ENCODE results near the gene TPGS1. TPM values are rescaled to one million over a fixed set of nuclear protein-coding genes. Genes with fewer than 3 reads are reported as not detected.

TPGS1 gene
- total RNA-seq, 2 experiments from 2014 or later: 20.1 to 20.7 TPM

DNA sequence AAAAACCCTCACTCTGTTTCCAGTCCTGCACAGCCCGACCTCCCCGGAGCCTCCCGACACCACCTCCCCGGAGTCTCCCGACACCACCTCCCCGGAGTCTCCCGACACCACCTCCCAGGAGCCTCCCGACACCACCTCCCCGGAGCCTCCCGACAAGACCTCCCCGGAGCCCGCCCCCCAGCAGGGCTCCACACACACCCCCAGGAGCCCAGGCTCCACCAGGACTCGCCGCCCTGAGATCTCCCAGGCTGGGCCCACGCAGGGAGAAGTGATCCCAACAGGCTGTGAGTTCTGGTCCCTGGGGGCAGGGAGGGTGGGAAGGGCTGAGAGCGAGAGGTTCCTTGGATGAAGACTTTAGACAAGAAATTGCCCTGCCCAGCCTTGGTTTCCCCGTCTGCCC lies 5.7 kb upstream of the TPGS1 start:
- no peak overlapping the region for H3K27ac Mint-ChIP-seq
- POLR2A ChIA-PET: no interaction called here
- ATAC-seq (no peak), DNase-seq (no peak)
- no peaks in the 10 kb centered on the region for H3K9me3 Mint-ChIP-seq (ENCODE audit: insufficient read depth)
- H3K4me3 Mint-ChIP-seq: no peak overlapping the region
- H3K36me3 Mint-ChIP-seq (ENCODE audit: low read depth): no peaks in the 10 kb centered on the region
- H3K27me3 Mint-ChIP-seq (ENCODE audit: low read depth): peaks cover 13% of the 10 kb centered on the region
- CTCF ChIA-PET: no interaction called here
- peaks cover 18% of the 10 kb centered on the region for H3K4me1 Mint-ChIP-seq (ENCODE audit: low read depth)

DNA sequence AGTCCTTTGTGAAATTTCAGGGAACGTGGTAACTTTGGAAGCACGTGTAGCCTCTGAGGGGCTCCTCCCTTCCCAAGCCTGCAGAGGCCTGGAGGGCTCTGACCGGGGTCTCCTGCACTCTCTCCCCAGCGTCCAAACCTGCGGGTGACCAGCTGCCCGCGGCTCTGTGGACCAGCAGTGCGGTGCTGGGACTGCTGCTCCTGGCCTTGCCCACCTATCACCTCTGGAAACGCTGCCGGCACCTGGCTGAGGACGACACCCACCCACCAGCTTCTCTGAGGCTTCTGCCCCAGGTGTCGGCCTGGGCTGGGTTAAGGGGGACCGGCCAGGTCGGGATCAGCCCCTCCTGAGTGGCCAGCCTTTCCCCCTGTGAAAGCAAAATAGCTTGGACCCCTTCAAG lies 2.7 kb upstream of the TPGS1 start:
- Mint-ChIP-seq H3K36me3 (ENCODE audit: low read depth) (peaks cover 8% of the 10 kb centered on the region), H3K27ac (no peak overlapping the region), H3K4me1 (ENCODE audit: low read depth) (peaks cover 35% of the 10 kb centered on the region), H3K4me3 (no peak overlapping the region), H3K27me3 (ENCODE audit: low read depth) (no peaks in the 10 kb centered on the region), H3K9me3 (ENCODE audit: insufficient read depth) (no peaks in the 10 kb centered on the region)
- POLR2A ChIA-PET: no interaction called here
- DNase-seq (no peak), ATAC-seq (no peak)
- CTCF ChIA-PET: interaction anchor here (2.0 kb wide), 1 partner anchor 9 kb away, joined by 12 read pairs; no protein-coding TSS in a partner anchor

DNA sequence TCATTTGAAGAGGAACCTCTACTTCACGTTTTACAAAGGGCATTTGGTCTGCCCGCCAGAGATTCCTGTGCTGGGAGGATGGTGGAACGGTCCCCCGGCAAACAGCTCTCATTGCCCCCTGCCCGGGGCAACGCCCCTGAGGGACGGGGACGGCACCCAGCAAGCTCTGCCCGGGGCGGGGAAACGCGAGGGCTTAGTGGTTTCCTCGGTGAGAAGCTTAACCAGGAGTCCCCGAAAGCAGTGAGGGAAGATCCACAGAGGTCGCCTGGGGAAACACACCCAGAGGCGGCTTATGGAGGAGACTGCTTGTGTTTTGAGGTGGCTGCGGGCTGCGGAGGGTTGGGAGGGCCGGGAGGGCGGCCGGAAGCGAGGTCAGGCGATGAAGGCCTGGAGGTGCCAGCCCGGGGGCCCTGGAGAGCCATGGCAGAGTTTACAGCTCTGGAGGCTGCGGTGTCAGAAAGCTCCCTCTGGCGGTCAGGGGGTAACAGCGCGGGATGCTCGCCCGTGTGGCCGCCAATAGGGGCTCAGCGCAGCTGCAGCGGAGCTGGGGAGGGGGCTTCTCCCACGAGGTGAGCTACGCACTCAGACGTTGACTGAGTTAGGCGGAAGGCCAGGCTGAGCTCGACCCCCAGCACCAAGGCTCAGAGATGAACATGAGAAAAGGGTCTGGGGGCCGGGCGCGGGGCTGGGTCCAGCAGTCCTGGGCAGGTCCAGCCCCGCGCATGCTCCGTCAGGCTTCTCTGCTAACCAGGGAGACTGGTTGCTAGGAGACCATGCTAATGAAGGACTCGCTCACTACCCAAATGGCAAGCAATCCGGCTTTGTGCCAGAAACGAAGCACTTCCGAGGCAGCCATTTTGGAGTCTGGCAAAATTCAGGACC lies 652 bp upstream of the TPGS1 start:
- Mint-ChIP-seq H3K27me3 (ENCODE audit: low read depth) (no peaks in the 10 kb centered on the region), H3K9me3 (ENCODE audit: insufficient read depth) (no peaks in the 10 kb centered on the region), H3K4me3 (peak overlapping the region; percentile 79), H3K36me3 (ENCODE audit: low read depth) (peaks cover 10% of the 10 kb centered on the region), H3K4me1 (ENCODE audit: low read depth) (peaks cover 52% of the 10 kb centered on the region), H3K27ac (peak overlapping the region; percentile 96)
- peak; percentile 68 for ATAC-seq
- POLR2A ChIA-PET: interaction anchor here (0.6 to 2.1 kb wide), 8 partner anchors 12 to 1769 kb away, joined by 3 to 10 read pairs (median 3); partner anchors contain the start of genes BSG and CDC34
- DNase-seq: peak; percentile 96
- CTCF ChIA-PET: interaction anchor here (0.7 to 2.6 kb wide), 17 partner anchors 9 to 227 kb away, joined by 3 to 32 read pairs (median 4); partner anchors contain the start of genes CDC34 and MADCAM1

DNA sequence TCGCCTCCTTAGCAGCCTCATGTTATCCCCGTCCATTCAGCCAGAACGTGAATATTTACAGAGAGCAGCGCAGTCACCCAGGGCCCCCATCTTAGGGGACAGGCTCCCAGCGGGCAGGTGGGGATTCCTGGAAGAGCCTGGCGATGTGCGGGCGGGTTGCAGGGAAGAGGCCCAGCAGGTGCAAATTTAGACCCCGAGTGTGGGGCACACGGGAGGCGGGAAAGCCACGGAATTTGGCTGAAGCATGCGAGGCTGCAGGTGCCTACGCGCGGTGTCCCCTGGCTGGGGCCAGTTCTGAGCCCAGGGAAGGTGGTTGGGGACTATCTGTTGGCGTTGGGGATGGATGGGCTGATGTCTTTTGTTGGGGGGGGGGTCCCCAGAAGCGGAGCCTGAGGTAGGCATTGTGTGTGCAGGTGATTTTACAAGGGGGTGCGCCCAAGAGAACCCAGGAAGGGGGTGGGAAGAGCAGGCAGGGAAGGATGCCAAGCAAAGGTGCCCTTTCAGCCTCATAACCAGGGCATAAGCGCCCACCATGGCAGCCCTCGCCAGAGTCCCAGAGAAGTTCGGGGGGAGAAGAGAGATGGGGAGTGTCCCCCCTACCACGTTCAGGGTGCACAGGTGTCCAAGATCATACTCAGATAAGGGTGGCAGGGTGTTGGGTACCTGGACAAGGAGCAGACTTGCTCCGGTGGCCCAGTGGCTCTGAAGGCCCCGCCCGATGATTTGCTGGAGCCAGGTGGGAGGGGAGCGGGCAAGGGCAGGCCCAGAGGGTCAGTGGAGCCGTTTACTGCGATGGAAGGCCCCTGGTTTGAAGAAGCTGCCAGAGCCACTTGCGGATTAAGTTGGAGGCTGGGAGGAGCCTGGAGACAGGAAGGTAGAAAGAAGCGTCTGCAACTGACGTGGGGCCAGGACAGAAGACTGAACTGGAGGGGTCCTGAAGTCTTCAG lies 1.2 kb downstream of the TPGS1 start:
- ChIA-PET CTCF (interaction anchor here (2.6 kb wide), 1 partner anchor 13 kb away, joined by 32 read pairs; the partner anchor contains the start of gene MADCAM1), POLR2A (no interaction called here)
- Mint-ChIP-seq H3K36me3 (ENCODE audit: low read depth) (peaks cover 13% of the 10 kb centered on the region), H3K27ac (peak overlapping the region; percentile 96), H3K9me3 (ENCODE audit: insufficient read depth) (no peaks in the 10 kb centered on the region), H3K4me1 (ENCODE audit: low read depth) (peaks cover 56% of the 10 kb centered on the region), H3K4me3 (peak overlapping the region; percentile 79), H3K27me3 (ENCODE audit: low read depth) (no peaks in the 10 kb centered on the region)
- DNase-seq (no peak), ATAC-seq (no peak)

DNA sequence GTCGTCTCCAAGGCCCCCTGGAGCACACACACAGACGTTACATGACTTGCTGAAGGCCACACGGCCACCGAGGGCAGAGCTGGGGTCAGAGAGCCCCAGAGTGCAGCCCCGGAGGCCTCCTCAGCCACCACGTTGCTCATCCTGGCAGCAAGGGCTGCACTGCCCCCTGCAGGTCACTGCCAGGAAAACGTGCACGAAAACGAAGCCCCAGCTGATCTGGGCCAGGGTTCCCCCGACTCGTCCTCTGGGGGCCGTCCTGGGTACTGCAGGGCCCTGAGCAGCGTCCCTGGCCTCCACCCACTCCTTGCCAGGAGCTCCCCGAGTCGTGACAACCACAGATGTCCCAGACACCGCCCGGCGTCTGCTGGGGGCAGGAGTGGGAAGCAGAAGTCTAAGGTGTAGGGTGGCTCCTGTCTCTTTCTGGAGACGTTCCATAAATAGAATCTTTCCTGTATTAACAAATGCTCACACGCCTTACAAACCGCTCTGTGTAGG lies 3.4 kb downstream of the TPGS1 start:
- H3K36me3 Mint-ChIP-seq (ENCODE audit: low read depth): peaks cover 20% of the 10 kb centered on the region
- ATAC-seq (peak; percentile 54), DNase-seq (peak; percentile 97)
- peak overlapping the region; percentile 78 for H3K4me3 Mint-ChIP-seq
- POLR2A ChIA-PET: interaction anchor here (0.6 to 2.7 kb wide), 8 partner anchors 11 to 153 kb away, joined by 3 to 19 read pairs (median 5); partner anchors contain the start of genes BSG, CDC34, GZMM and RNF126
- no peaks in the 10 kb centered on the region for H3K27me3 Mint-ChIP-seq (ENCODE audit: low read depth)
- peak overlapping the region; percentile 94 for H3K27ac Mint-ChIP-seq
- CTCF ChIA-PET: interaction anchor here (0.7 to 2.9 kb wide), 30 partner anchors 8 to 286 kb away, joined by 3 to 87 read pairs (median 4); partner anchors contain the start of genes BSG, CDC34 and GZMM
- no peaks in the 10 kb centered on the region for H3K9me3 Mint-ChIP-seq (ENCODE audit: insufficient read depth)
- peaks cover 55% of the 10 kb centered on the region for H3K4me1 Mint-ChIP-seq (ENCODE audit: low read depth)

DNA sequence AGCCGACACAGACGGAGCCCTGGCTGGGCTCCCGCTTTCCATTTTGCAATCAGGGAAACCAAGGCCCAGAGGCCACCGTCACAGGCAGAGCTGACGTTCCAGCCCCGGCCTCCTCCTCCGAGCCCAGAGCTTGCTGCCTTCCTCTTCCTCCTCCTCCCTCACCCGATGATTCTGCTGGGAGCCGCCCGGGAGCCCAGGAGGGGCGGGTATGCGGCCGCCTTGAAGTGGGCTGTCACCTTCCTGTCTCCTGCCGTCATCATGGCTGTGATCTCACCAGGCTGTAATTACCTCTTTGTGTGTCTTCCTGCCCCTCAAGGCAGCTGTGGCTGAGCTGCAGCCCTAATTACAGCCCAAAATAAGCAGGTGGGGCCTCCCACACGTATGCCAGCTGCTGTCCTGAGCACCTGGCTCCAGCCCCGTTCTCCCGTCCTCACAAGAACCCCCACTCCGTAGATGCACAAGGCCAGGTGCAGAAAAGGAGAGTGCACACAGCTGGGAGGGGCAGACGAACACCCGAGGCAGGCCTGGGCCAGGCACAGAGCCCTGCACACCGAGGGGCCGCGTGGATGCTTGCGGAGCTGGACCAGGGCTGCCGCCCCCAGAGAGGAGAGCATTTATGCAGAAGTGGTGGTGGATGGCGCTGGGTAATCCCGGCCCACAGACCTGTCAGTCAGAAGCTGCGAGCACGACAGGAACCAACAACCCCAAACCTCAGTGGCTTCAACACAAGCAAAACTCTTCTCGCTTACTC lies 4.0 kb downstream of the TPGS1 start:
- Mint-ChIP-seq H3K4me1 (ENCODE audit: low read depth) (peaks cover 50% of the 10 kb centered on the region), H3K27me3 (ENCODE audit: low read depth) (no peaks in the 10 kb centered on the region), H3K9me3 (ENCODE audit: insufficient read depth) (no peaks in the 10 kb centered on the region), H3K27ac (peak overlapping the region; percentile 94), H3K4me3 (peak overlapping the region; percentile 78), H3K36me3 (ENCODE audit: low read depth) (peaks cover 20% of the 10 kb centered on the region)
- ChIA-PET CTCF (interaction anchor here (0.7 to 2.9 kb wide), 29 partner anchors 8 to 285 kb away, joined by 3 to 87 read pairs (median 4); partner anchors contain the start of genes BSG, CDC34 and GZMM), POLR2A (interaction anchor here (0.6 to 2.7 kb wide), 8 partner anchors 10 to 152 kb away, joined by 3 to 19 read pairs (median 4); partner anchors contain the start of genes BSG, CDC34, GZMM and RNF126)
- ATAC-seq (peak; percentile 60), DNase-seq (peak; percentile 91)

DNA sequence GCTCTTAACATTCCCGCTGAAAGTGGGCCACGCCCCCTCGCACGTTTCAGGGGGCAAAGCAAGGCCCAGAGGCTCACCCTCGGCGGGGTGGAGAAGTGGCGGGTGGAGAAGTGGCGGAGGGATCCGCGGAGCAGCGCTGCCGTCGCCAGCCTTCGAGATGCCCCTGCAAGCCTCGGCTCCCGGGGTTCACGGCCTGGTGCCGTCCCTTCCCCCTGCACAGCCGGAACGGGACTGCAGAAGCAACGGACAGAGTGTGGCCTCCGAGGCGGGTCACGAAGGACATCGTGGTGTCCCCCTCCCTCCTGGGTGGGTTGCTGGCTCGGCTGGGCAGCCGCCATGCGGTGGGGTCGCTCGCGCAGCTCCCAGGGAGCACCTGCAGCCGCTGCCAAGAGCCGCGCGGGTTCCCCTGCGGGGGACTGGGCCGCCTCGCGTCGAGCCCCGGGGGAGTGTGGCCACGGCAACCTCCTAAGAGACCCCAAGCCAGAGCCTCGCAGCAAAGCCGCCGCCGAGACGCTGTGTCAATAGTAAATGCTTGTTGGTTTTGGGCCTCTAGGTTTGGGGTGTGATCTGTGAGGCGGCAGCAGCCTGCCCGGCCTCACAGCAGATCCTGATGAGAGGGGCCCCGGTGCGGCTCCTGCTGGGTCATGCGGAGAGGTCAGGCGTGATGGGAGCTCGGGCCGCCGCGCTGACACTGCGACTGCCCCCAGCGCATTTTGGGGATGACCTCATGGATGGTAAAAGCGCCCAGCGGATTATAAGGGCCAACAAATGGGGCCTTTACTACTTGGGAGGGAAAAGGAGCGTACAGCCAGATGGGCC lies 5.5 kb downstream of the TPGS1 start:
- ChIA-PET CTCF (interaction anchor here (2.9 kb wide), 1 partner anchor 18 kb away, joined by 87 read pairs; the partner anchor contains the start of gene CDC34), POLR2A (interaction anchor here (1.0 to 2.7 kb wide), 4 partner anchors 9 to 59 kb away, joined by 3 to 11 read pairs (median 6); partner anchors contain the start of gene BSG)
- peaks cover 52% of the 10 kb centered on the region for H3K4me1 Mint-ChIP-seq (ENCODE audit: low read depth)
- ATAC-seq (no peak), DNase-seq (no peak)
- H3K27me3 Mint-ChIP-seq (ENCODE audit: low read depth): no peaks in the 10 kb centered on the region
- peak overlapping the region; percentile 94 for H3K27ac Mint-ChIP-seq
- H3K9me3 Mint-ChIP-seq (ENCODE audit: insufficient read depth): no peaks in the 10 kb centered on the region
- H3K36me3 Mint-ChIP-seq (ENCODE audit: low read depth): peaks cover 20% of the 10 kb centered on the region
- H3K4me3 Mint-ChIP-seq: no peak overlapping the region

DNA sequence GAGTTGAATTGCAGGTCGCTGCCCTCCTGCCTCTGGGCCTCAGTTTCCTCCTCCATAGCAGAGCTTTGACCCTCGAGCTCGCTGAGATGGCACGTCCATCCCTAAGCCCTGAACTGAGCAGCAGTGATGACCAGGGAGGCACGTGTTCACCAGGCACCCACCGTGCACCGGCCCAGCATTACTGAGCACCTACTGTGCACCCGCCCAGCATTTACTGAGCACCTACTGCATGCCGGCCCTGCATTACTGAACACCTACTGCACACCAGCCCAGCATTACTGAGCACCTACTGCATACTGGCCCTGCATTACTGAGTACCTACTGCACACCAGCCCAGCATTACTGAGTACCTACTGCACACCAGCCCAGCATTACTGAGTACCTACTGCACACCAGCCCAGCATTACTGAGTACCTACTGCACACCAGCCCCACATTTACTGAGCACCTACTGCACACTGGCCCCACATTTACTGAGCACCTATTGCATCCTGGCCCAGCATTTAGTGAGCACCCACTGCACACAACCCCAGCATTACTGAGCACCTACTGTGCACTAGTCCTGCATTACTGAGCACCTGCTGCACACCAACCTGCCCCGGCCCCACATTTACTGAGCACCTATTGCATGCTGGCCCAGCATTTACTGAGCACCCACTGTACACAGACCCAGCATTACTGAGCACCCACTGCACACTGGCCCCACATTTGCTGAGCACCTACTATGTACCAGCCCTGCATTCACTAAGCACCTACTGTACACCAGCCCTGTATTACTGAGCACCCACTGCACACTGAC lies 6.3 kb downstream of the TPGS1 start:
- Mint-ChIP-seq H3K4me3 (no peak overlapping the region), H3K4me1 (ENCODE audit: low read depth) (peaks cover 44% of the 10 kb centered on the region), H3K27me3 (ENCODE audit: low read depth) (no peaks in the 10 kb centered on the region), H3K27ac (peak overlapping the region; percentile 54), H3K9me3 (ENCODE audit: insufficient read depth) (no peaks in the 10 kb centered on the region), H3K36me3 (ENCODE audit: low read depth) (peaks cover 20% of the 10 kb centered on the region)
- DNase-seq (no peak), ATAC-seq (no peak)
- ChIA-PET CTCF (no interaction called here), POLR2A (interaction anchor here (1.3 kb wide), 1 partner anchor 15 kb away, joined by 3 read pairs; no protein-coding TSS in a partner anchor)

DNA sequence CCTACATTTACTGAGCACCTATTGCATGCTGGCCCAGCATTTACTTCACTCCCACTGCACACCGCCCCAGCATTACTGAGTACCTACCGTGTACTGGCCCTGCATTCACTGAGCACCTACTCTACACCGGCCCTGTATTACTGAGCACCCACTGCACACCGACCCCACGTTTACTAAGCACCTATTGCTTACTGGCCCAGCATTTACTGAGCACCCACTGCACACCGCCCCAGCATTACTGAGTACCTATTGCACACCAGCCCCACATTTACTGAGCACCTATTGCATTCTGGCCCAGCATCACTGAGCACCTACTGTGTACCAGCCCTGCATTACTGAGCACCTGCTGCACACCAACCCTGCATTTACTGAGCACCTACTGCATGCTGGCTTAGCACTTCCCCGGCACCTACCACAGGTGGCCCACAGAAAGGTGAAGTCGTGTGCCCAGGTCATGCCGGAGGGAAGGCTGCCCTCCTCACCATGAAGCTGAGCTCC lies 6.9 kb downstream of the TPGS1 start:
- ChIA-PET CTCF (no interaction called here), POLR2A (interaction anchor here (1.3 kb wide), 1 partner anchor 14 kb away, joined by 3 read pairs; no protein-coding TSS in a partner anchor)
- Mint-ChIP-seq H3K27me3 (ENCODE audit: low read depth) (no peaks in the 10 kb centered on the region), H3K4me3 (no peak overlapping the region), H3K36me3 (ENCODE audit: low read depth) (peaks cover 15% of the 10 kb centered on the region), H3K9me3 (ENCODE audit: insufficient read depth) (no peaks in the 10 kb centered on the region), H3K4me1 (ENCODE audit: low read depth) (peaks cover 39% of the 10 kb centered on the region), H3K27ac (peak overlapping the region; percentile 54)
- ATAC-seq (no peak), DNase-seq (no peak)

Measured in activated CD8-positive, alpha-beta T cell treated with anti-CD3 and anti-CD28 coated beads, Interleukin-2, amount 10 ng/mL, durations not matched to agents 7 days and 5 days (primary cell).